ENCODE data around the gene HACL1.
"Not testable (repeated sequence)": the region's sequence is repeated elsewhere in the genome, so short reads cannot be mapped to it uniquely, and the experiment has no call there.

Gene HACL1

DNA sequence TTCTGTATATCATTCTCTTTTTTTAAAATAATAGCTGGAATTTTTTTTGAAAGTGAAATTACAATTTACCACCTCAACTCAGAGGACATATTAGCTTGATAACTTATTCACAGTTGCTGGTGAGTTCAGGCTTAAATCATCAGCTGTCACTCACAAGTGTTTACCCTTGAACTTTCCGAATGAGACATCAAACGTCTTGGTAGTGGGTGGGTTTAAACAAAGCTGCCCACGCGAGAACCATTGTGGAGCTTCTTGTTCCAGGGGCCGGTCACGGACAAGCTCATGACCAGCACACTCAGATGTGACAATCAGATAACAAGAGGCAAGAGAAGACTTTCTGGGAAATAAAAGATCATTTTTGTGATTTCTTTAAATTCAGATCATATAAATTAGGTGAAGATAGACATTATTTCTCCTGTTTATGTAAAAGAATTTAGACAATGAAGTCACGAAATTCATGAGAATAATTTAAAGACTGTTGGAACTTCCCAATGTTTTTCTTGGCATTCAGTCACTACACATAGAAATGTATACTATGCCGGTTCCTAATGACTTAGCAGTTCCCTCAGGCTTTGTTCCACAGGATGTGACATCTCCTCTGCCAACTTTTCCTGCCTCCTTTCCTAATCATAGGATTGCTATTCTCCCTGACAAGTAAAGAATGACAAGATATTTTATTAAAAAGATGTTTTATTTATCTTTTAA is 29.4 kb upstream of the HACL1 start:
- DNase-seq (ENCODE audit: low read depth in 2 of 3, low spot score in 1 of 3): no peak

- peak in 2 of 3 donors; percentile 38 to 53 for DNase-seq (ENCODE audit: low read depth in 2 of 3, low spot score in 1 of 3)
These were observed 28.7 kb upstream of the HACL1 start for GRCh38 chr3:15629860-15630597.

DNA sequence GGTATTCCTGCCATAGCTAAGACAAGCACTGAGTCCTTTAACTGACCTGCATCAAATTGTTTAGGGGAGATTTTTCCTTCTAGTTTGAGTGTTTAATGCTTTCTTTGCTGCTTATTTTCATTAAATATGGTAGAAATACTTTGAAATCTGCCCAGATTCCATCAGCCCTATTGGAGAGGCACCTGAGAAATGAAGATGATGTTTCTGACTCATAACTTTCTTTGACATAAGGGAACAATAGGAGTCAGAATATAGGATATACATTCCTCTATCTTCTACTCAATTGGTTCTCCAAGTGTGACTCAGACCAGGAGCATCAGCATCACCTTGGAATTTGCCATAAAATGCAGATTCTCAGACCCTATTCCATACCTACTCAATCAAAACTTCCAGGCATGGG is 27.6 kb upstream of the HACL1 start:
- no peak for DNase-seq (ENCODE audit: low read depth in 2 of 3, low spot score in 1 of 3)

GRCh38 chr3:15623535-15624440 is 22.4 kb upstream of the HACL1 start:
- DNase-seq (ENCODE audit: low read depth in 2 of 3, low spot score in 1 of 3): no peak

DNA sequence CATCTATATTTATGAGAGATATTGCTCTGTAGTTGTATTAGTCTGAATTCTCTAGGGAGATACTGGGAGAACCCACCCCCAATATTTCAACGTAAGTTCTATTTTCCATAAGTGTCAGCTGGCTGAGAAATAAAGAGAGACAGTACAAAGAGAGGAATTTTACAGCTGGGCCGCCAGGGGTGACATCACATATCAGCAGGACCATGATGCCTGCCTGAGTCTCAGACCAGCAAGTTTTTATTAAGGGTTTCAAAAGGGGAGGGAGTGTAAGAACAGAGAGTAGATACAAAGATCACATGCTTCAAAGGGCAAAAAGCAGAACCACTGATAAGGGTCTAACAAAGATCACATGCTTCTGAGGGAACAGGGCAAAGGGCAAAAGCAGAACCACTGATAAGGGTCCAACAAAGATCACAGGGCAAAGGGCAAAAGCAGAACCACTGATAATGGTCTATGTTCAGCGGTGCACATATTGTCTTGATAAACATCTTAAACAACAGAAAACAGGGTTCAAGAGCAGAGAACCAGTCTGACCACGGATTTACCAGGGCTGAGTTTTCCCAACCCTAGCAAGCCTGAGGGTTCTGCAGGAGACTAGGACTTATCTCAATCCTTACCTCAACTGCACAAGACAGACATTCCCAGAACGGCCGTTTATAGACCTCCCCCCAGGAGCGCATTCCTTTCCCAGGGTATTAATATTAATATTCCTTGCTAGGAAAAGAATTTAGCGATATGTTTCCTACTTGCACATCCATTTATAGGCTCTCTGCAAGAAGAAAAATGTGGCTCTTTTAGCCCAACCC is 18.5 kb upstream of the HACL1 start:
- not testable (repeated sequence) for DNase-seq (ENCODE audit: low read depth in 2 of 3, low spot score in 1 of 3)

GRCh38 chr3:15616053-15616452 is 14.7 kb upstream of the HACL1 start:
- DNase-seq (ENCODE audit: low read depth in 2 of 3, low spot score in 1 of 3): no peak

- DNase-seq (ENCODE audit: low read depth in 2 of 3, low spot score in 1 of 3): no peak
These were observed 13.6 kb upstream of the HACL1 start for GRCh38 chr3:15614958-15615357.

GRCh38 chr3:15612001-15612400 is 10.6 kb upstream of the HACL1 start:
- DNase-seq (ENCODE audit: low read depth in 2 of 3, low spot score in 1 of 3): no peak

- DNase-seq (ENCODE audit: low read depth in 2 of 3, low spot score in 1 of 3): no peak
These were observed 9.6 kb upstream of the HACL1 start for GRCh38 chr3:15611018-15611417.

DNA sequence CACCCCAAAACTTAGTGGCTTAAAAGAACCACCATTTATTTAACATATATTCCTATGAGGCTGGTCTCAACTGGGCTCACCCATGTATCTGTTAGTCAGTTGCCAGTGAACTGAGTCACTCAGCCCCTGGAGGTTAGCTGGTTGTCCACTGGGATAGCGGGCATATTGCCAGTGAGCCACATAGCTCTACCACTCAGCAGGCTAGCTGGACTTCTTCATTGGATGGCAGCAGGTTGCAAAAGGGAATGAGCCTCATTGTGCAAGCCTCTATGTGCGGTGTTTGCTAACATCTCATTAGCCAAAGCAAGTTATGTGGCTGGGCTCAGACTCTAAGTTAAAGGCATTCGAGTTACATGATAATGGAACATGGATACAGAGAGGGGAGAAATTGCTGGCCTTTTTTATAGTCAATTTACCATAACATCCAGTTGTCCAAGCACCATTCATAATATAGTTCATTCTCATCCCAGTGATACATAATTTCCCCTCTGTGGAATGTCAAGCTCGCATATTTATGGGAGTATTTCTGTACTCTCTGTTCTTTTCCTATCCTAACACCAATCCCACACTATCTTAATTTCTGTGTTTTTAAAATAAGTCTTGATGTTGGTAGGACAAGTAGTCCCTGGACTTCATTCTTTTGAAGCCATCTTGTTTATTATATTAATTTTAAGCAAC is 8.9 kb upstream of the HACL1 start:
- no peak for DNase-seq (ENCODE audit: low read depth in 2 of 3, low spot score in 1 of 3)

DNA sequence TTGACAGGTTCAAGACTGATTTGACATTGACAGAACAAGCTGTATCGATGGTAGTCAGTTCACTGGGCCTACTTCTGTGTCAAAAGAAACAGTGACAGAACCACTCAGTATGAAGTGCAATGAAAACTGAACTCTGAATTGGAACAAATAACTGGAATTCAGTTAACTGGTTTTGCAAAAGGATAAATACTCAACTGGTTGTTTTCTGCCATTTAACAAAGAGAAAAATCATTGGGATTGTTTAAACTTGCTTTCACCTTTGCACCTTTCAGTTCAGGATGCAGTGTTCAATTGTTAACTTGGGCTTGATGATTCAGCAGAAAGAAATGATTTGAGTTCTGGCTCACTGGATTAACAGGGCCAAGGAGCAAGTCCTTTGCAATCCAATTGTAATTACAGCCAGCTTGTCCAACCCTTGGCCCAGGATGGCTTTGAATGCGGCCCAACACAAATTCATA is 5.1 kb upstream of the HACL1 start:
- DNase-seq (ENCODE audit: low read depth in 2 of 3, low spot score in 1 of 3): no peak

DNA sequence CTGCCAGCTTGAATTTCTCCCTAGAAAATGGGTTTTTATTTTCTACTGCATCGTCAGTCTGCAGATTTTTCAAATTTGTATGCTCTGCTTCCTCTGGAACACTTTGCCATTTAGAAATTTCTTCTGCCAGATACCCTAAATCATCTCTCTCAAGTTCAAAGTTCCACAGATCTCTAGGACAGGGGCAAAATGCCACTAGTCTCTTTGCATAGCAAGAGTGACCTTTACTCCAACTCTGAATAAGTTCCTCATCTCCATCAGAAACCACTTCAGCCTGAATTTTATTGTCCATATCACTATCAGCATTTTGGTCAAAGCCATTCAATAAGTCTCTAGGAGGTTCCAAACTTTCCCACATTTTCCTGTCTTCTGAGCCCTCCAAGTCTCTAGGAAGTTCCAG is 3.2 kb upstream of the HACL1 start:
- not testable (repeated sequence) for DNase-seq (ENCODE audit: low read depth in 2 of 3, low spot score in 1 of 3)

- not testable (repeated sequence) for DNase-seq (ENCODE audit: low read depth in 2 of 3, low spot score in 1 of 3)
These were observed 1.4 kb upstream of the HACL1 start for GRCh38 chr3:15602816-15603215.

DNA sequence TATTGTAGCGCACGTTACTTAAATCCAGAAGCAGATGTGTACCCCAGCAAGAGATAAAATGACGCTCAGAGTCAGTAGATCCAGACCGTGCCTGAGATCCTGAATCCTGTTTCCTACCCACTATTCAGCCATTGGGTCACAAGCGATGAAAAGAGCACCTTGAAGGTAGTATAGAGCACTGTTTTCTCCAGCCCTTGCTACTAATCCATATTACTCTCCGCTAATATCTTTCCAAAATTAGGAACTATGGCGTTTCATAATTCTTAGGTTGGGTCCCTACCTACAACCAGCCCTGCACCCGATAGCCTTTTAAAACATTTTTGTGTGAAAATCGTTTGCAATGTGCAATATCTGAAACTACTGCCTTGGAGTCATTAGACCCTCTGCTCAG is 772 bp upstream of the HACL1 start:
- DNase-seq (ENCODE audit: low read depth in 2 of 3, low spot score in 1 of 3): peak in 1 of 3 donors; percentile 17

- DNase-seq (ENCODE audit: low read depth in 2 of 3, low spot score in 1 of 3): no peak
These were observed 347 bp downstream of the HACL1 start for GRCh38 chr3:15601046-15601398.

GRCh38 chr3:15595955-15596354 is 5.4 kb downstream of the HACL1 start:
- no peak for DNase-seq (ENCODE audit: low read depth in 2 of 3, low spot score in 1 of 3)

DNA sequence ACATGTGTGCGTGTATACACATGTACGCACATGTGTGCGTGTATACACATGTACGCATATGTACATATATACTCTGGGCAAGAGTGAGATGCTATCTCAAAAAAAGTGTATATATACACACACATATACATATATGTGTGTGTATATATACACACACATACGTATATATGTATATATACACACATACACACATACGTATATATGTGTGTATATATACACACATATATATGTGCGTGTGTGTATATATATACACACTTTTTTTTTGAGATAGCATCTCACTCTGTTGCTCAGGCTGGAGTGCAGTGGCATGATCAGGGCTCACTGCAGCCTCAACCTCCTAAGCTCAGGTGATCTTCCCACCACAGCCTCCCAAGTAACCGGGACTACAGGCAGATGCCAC is 8.4 kb downstream of the HACL1 start:
- DNase-seq (ENCODE audit: low read depth in 2 of 3, low spot score in 1 of 3): no peak

DNA sequence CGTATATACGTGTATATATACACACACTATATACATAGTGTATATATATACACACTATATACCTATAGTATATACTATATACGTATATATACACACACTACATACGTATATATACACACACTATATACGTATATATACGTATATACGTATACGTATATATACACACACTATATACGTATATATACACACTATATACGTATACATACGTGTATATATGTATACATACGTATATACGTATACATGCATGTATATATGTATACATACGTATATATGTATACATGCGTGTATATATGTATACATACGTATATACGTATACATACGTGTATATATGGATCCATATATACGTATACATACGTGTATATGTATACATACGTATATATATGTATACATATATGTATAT is 9.4 kb downstream of the HACL1 start:
- DNase-seq (ENCODE audit: low read depth in 2 of 3, low spot score in 1 of 3): no peak

DNA sequence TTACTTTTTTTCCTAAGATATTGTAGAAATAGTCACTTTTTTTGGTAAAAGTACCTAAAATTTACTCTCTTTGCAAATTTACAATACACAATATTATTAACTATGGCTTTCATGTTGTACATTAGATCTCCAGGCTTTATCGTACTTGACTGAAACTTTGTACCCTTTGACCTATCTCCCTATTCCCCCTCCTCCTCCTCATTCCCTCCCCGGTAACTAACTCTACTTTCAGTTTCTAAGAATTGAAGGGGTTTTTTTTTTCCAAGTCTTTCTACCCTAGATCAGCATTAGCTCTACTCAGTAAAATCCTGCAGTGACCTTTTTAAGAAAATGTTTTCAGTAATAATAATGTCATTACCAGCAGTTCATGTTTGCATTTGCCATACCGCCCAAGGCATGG is 10.1 kb downstream of the HACL1 start:
- no peak for DNase-seq (ENCODE audit: low read depth in 2 of 3, low spot score in 1 of 3)

DNA sequence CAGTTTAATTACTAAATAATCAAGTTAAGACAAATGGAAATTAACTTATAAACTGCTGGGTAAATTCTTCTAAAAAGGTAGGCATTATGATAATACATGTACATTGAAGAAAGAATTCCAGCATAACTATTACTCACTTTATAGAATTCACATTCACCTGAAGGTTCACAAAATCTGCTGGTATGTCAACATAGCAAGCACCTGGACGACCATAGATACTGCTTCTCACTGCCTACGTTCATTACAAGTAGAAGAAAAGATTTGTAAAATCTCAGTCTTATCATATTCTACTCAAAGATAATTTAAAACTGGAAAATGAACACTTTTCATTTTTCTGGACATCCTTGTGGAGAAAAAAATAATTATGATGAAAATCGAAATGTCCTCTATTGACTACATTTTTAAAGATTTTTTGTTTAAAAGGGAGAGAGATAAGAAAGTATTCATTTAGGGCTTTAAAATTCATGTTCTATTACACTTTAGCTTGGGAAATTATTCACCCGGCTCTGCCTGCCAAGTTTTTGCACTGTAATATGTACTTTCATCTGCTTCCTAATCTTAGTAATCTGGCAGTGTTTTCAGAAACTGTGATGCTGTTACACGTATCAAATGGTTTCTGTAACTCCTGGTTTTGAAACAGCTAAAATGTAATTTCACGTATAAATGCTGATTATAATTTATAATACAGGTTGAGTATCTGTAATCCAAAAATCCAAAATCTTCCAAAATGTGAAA is 16.1 kb downstream of the HACL1 start:
- no peak for DNase-seq (ENCODE audit: low read depth in 2 of 3, low spot score in 1 of 3)

Data from stimulated activated CD4-positive, alpha-beta T cell treated with anti-CD3 and anti-CD28 coated beads, Interleukin-12 subunit alpha, Interleukin-12 subunit beta, amount 100 ng/mL, for 48 hours (primary cell).